GM23248 (cell line): ENCODE measurements around the gene HRCT1.

ENCODE experiments used
- EZH2 ChIP-seq: fragments of 200-600 bp; sonication (generic); IDR thresholded peaks from 2 replicates; pipeline ENCODE4 v1.6.1; 2018; ENCODE audit warnings: antibody characterized with exemption, mild to moderate bottlenecking; ENCODE audit not compliant: insufficient read depth, poor library complexity, severe bottlenecking
- EZH2phosphoT487 ChIP-seq: fragments of 200-600 bp; sonication (generic); IDR thresholded peaks from 2 replicates; pipeline ENCODE4 v1.6.1; 2018; ENCODE audit warnings: antibody characterized with exemption, moderate library complexity, mild to moderate bottlenecking, low read depth; ENCODE audit not compliant: insufficient read depth

GRCh38 chr9:35918780-35919179 lies 12.8 kb downstream of the HRCT1 start:
- TF ChIP-seq EZH2 (no peak), EZH2phosphoT487 (no peak)
